ENCODE measurements around the gene IFT80.

IFT80 gene

GRCh38 chr3:160399125-160400029 is at the start of gene IFT80, which contains the start of gene SMC4:
Gene IFT80 (minus strand): TSS chr3:160399225. CDS start chr3:160384600, 14,625 bp downstream.
Gene SMC4 (plus strand): TSS chr3:160399650. CDS start chr3:160400827, 1,177 bp downstream.
- peak; percentile 89 for DNase-seq (ENCODE audit: low spot score)

DNA sequence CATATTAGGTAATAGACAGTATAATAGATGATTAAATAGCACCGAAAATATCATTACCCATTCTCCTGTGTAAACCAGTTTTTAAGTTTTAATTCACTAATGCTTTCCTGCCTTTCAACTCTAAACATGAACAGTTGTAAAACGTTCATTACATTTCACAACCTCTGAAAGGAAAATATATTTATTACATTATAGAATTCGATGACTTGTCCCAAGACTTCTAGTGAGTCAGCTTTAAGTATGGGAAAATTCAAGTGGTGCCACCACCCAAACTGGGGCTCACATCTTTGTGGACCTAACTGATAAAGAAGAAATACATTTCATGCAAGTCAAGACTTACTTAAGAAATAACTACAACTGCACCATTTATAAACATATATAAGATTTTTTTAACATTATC is 48.5 kb upstream of the IFT80 start:
- peak; percentile 30 for DNase-seq (ENCODE audit: low spot score)

- no peak for DNase-seq (ENCODE audit: low spot score)
Measured at GRCh38 chr3:160446522-160447056, 47.6 kb upstream of the IFT80 start.

GRCh38 chr3:160445854-160446253 is 46.8 kb upstream of the IFT80 start:
- DNase-seq (ENCODE audit: low spot score) = no peak

GRCh38 chr3:160444411-160444810 is 45.4 kb upstream of the IFT80 start:
- DNase-seq (ENCODE audit: low spot score) = no peak

DNA sequence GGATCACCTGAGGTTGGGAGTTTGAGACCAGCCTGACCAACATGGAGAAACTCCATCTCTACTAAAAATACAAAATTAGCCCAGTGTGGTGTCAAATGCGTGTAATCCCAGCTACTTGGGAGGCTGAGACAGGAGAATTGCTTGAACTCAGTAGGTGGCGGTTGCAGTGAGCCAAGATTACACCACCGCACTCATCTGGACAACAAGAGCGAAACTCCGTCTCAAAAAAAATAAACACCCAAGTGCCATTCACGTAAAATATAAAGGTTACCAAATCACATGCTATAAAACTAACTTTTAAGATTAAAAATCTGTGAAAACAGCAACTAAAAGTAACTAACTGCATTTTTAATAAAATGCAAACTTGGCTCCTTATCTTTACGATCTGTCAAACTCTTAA is 41.7 kb upstream of the IFT80 start:
- DNase-seq (ENCODE audit: low spot score) = no peak

DNA sequence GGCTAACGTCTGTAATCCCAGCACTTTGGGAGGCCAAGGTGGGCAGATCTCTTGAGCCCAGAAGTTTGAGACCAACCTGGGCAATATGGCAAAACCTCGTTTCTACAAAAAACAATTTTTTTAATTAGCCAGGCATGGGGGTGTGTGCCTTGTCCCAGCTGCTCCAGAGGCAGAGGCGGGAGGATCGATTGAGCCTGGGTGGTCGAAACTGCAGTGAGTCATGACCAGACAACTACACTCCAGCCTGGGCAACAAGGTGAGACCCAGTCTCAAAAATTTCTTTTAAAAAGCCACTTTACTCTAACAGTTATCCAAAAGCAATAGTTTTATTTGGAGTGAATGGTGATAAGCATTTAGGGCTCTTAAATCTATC is 38.0 kb upstream of the IFT80 start:
- no peak for DNase-seq (ENCODE audit: low spot score)

- no peak for DNase-seq (ENCODE audit: low spot score)
Measured at GRCh38 chr3:160435747-160436146, 36.7 kb upstream of the IFT80 start.

GRCh38 chr3:160435095-160435494 is 36.1 kb upstream of the IFT80 start:
- DNase-seq (ENCODE audit: low spot score) = no peak

- DNase-seq (ENCODE audit: low spot score) = peak; percentile 29
Measured at GRCh38 chr3:160434071-160434470, 35.0 kb upstream of the IFT80 start.

- no peak for DNase-seq (ENCODE audit: low spot score)
Measured at GRCh38 chr3:160427832-160428424, 28.9 kb upstream of the IFT80 start.

DNA sequence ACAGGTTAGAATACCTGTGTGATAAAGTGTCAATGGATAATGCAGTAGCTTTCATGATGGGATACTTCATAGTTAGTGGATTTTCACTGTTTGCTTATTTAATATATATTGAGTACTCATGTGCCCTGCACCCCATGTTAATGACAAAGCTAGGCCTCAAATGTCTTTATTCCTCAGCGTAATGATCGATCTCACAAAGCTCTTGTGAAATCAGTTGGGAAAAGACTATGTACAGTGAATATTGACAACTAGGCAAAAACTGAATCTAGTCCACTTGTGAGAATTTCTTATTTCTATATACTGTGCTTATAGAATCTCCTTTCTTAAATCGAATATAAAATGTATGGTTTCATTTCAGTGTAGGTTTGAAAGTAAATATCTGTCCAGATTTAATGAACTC is 18.3 kb upstream of the IFT80 start:
- no peak for DNase-seq (ENCODE audit: low spot score)

DNA sequence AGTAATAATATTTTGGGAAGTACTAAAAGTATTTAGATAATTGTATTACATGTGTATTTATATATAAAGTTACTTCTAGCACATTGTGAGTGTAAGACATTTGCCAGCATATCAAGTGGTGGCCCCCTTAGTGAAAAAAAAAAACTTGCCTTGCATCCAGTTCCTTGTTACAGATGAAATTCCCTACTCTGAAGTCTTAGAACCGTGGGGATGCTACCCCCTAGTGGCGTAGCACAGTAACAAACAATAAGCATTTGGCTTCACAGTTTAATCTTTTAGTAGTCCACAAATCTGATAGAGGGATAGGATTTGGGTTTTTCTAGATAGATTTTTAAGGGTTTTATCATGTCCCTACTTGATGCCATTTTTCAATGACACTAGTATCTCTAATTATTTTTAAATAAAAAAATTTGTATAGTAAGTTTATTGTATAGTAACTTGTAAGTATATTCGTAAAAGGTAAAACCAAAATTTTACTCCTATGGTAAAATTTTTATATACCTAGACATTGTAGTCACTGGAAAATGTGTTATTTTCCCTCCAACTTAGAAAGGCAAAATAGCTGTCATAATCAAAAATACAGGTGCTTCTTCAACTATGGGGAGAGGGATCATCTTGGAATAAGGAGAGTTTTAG is 14.7 kb upstream of the IFT80 start:
- DNase-seq (ENCODE audit: low spot score) = peak; percentile 42

- DNase-seq (ENCODE audit: low spot score) = no peak
Measured at GRCh38 chr3:160412477-160412876, 13.5 kb upstream of the IFT80 start.

DNA sequence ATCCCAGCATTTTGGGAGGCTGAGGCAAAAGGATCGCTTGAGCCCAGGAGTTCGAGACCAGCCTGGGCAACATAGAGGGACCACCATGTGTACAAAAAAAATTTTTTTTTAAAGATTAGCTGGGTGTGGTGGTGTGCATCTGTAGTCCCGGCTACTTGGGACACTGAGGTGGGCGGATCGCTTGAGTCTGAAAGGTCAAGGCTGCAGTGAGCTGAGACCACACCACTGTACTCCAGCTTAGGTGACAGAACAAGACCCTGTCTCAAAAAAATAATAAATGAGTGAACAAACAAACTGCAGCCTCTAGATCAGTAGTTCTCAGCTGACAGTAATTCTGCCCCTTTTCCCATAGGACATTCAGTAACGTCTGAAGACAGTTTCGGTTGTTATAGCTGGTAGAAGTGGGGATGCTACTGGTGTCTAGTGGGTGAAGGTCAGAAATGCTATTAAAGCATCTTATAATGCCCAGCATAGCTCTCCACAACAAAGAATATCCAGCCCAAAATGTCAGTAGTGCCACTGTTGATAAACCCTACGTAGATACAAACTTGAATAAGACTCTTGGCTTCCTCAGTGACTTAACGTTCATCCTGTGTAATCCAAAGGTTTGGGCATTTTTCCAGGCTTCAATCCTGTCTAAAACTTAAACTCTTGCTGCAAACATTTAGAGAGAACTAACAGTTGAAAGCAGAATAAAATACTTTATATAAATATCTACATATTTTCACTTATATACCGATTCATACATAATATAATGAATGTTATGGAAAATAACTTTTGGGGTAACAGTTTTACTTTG is 11.0 kb upstream of the IFT80 start:
- DNase-seq (ENCODE audit: low spot score) = no peak

- DNase-seq (ENCODE audit: low spot score) = no peak
Measured at GRCh38 chr3:160403796-160404470, 4.9 kb upstream of the IFT80 start.

DNA sequence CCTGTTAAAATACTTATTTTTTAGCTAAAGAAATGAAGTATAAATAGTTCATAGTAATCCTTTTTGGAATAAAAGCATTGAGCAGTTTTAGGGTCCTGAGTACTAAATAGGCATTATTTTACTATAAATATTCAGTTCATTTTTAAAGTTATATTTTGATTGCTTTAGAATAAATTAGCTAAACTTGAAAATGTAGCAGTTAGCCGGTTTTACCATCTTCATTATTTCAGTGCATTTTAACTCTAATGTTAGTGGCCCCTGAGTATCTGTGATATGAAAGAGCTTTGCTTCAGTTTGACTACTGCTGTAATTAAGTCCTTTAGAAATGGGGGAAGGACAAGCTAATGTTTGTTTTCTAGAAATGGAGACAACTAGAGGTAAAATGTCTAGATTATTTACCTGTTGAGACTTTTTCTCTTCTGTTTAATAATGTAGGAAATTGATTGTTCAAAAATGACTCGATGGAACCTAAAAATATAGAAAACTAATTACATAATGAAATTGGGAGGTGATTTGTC is 4.1 kb upstream of the IFT80 start:
- DNase-seq (ENCODE audit: low spot score) = no peak

DNA sequence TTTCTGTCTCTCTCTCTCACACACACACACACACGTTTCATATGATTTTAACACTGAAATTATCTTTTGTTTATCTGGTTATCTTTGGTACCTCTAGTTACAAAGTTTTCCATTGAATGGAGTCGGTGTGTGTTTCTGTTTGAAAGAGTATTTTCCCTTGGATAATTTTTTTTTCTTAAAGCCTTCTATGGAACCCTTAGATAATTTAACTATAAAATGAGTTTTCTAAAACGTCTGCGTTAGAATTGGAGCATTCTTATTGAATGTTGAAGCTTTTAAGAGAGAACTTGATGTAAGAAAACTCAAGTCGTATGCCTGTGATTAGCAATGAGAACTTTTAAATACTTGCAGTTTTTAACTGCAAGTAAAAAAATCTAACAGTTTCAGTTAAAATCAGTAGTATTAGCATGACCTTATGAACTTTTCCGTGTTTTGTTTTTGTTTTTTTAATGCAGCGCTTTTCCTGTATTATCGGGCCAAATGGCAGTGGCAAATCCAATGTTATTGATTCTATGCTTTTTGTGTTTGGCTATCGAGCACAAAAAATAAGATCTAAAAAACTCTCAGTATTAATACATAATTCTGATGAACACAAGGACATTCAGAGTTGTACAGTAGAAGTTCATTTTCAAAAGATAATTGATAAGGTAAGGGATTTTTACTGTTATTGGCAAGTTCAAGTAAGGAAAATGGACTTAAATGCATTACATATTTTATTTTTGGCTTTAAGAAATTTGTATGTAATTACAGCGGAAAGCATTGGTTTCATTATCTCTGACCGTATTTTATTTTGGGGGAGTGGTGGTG is 3.4 kb upstream of the IFT80 start:
- DNase-seq (ENCODE audit: low spot score) = no peak

- peak; percentile 64 for DNase-seq (ENCODE audit: low spot score)
Measured at GRCh38 chr3:160401291-160402095, 2.5 kb upstream of the IFT80 start.
